WERI-Rb-1 (cell line): Measurements from ENCODE around the gene APOBEC3F.

ENCODE experiments used
- DNase-seq: peaks from one replicate; pipeline ENCODE4 v3.0.0-alpha.2; 2020
- H3K27ac ChIP-seq: fragments of 250-450 bp; sonication (Bioruptor Pico); 2 replicates; pipeline ENCODE4 v1.5.1; 2020; ENCODE audit warnings: mild to moderate bottlenecking, moderate library complexity
- H3K27me3 ChIP-seq: fragments of 250-450 bp; sonication (Bioruptor Pico); 2 replicates; pipeline ENCODE4 v1.5.1; 2021; ENCODE audit warnings: mild to moderate bottlenecking, low read depth, moderate library complexity; ENCODE audit not compliant: insufficient read depth, severe bottlenecking
- H3K36me3 ChIP-seq: fragments of 250-450 bp; sonication (Bioruptor Pico); 2 replicates; pipeline ENCODE4 v1.5.1; 2020; ENCODE audit warnings: mild to moderate bottlenecking, moderate library complexity
- H3K4me3 ChIP-seq: 2 replicates; pipeline ENCODE4 v1.5.1; 2011; ENCODE audit warnings: low read depth, mild to moderate bottlenecking, control low read depth, low read length
- H3K9me3 ChIP-seq: fragments of 250-450 bp; sonication (Bioruptor Pico); 2 replicates; pipeline ENCODE4 v1.5.1; 2021; ENCODE audit warnings: mild to moderate bottlenecking, moderate library complexity; ENCODE audit not compliant: severe bottlenecking
- CTCF ChIP-seq: IDR thresholded peaks from 2 replicates; pipeline ENCODE4 v1.5.1; 2011; ENCODE audit warnings: low read depth, mild to moderate bottlenecking, control low read depth, inconsistent platforms, low read length

APOBEC3F gene

DNA sequence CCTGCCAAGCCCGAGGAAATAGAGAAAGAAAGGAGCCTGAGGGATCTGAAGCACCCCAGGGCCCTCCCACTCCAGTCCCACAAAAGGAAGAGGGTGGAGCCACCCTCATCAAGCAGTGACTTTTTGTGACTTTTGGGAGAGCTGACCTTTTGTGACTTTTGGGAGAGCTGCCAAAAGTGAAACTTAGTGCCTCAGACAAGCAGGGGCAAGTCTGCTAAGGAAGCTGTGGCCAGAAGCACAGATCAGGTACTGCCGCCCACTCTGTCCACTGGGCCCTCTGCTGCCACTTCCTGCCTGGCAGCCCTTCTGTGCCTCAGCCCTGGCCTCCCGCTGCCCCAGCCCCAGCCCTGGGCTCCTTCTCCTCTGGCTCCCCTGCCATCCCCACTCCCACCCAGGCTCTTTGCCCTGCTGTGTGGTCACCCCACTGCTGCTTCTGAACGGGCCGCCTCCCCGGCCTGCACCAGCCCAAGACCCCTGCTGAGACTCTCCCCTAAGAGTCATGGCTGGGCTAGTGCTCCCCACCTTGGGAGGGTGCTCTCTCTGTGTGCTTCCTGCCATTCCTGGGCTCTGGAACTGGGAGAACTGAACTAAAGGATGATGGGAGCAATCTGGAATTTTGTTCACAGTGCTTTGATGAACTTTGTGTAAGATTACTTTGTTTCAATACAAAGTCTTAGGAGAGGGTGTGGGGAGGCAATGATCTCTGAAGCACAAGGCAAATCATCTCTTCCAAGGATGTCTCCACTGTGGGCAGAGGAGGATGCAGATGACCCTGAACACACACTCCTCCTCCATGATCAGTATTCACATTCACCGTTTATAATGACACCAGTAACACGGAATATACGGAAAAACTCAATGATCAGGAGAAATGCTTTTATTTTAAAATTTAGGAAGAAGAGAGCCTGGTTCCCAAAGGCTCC is 56.7 kb downstream of the APOBEC3F start, which contains the start of gene APOBEC3H:
TSS of gene APOBEC3H (plus strand) at position 147 of the 923 bp plus-strand sequence. CDS start 3,035 bp downstream, outside the sequence.
- Histone ChIP-seq H3K4me3 (no peak within 1 kb of the TSS), H3K9me3 (no peaks in the 10 kb centered on the region), H3K27ac (no peak within 1 kb of the TSS), H3K27me3 (no peaks in the 10 kb centered on the region), H3K36me3 (no peaks in the 10 kb centered on the region)
- no peak for TF ChIP-seq CTCF
- DNase-seq = no peak

DNA sequence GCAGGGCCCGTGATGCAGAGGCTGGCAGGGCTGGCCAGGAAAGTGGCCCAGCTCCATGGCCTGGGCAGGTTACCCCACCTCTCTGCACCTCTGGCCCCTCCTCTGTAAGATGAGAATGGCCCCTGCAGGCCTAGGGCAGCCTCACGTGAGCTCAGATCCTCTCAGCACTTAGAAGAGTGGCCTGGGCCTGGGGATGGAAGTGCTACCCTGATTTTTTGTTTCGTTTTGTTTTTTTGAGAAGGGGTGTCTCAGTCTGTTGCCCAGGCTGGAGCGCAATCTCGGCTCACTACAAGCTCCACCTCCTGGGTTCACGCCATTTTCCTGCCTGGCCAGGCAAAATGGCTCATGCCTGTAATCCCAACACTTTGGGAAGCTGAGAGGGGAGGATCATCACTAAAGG is 57.4 kb downstream of the APOBEC3F start:
- Histone ChIP-seq H3K4me3 (no peak overlapping the region), H3K27ac (no peak overlapping the region), H3K36me3 (no peaks in the 10 kb centered on the region), H3K9me3 (no peaks in the 10 kb centered on the region), H3K27me3 (no peaks in the 10 kb centered on the region)
- no peak for DNase-seq
- TF ChIP-seq CTCF = no peak

- H3K4me3 ChIP-seq = no peak overlapping the region
- H3K27me3 ChIP-seq = no peaks in the 10 kb centered on the region
- no peak for TF ChIP-seq CTCF
- H3K27ac ChIP-seq = no peak overlapping the region
- no peaks in the 10 kb centered on the region for H3K36me3 ChIP-seq
- no peak for DNase-seq
- H3K9me3 ChIP-seq = no peaks in the 10 kb centered on the region
Measured at GRCh38 chr22:39098576-39098975, 57.9 kb downstream of the APOBEC3F start.

GRCh38 chr22:39101226-39101625 is 60.6 kb downstream of the APOBEC3F start:
- no peak overlapping the region for H3K27ac ChIP-seq
- no peak for TF ChIP-seq CTCF
- H3K4me3 ChIP-seq = no peak overlapping the region
- H3K36me3 ChIP-seq = no peaks in the 10 kb centered on the region
- H3K27me3 ChIP-seq = no peaks in the 10 kb centered on the region
- DNase-seq = no peak
- no peaks in the 10 kb centered on the region for H3K9me3 ChIP-seq

GRCh38 chr22:39103431-39103830 is 62.8 kb downstream of the APOBEC3F start:
- Histone ChIP-seq H3K27me3 (no peaks in the 10 kb centered on the region), H3K4me3 (no peak overlapping the region), H3K27ac (no peak overlapping the region), H3K9me3 (no peaks in the 10 kb centered on the region), H3K36me3 (no peaks in the 10 kb centered on the region)
- no peak for DNase-seq
- no peak for TF ChIP-seq CTCF
